HG03108 (cell line): ENCODE data around the gene NOC4L.

Experiments used
- ATAC-seq: cut with Tn5 transposase; IDR thresholded peaks from one replicate; pipeline ENCODE4 v1.9.1; 2021; ENCODE audit warnings: moderate library complexity; ENCODE audit not compliant: unreplicated experiment

Gene NOC4L

DNA sequence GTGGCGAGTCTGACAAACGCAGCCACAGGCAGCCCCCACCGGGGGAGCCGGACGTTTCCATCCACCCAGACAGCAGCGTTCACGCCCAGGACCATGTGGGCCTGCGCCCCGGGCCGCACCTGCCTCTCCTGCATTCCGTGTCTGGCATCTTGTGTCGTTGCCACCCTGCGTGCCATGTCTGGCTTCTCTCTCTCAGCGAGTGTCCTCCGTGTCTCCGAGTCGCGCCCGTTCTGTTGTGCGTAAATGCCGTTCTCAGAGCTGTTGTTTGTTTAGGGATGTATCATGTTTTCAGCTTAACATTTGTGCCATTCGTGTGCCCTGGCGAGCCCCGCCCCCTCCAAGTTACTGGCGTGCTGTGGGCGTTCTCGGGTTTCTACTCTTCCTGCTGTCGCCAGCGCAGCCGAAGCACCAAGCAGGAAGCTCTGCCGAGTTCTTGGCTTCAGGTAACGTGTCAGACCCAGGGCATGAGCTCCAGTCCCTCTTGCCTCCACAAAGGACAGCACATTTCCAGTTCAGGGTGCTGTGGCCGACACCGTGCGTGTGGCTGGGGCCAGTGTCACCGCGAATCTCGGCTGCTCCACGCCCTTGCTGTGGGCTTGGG is 34.6 kb downstream of the NOC4L start:
- no peak for ATAC-seq

DNA sequence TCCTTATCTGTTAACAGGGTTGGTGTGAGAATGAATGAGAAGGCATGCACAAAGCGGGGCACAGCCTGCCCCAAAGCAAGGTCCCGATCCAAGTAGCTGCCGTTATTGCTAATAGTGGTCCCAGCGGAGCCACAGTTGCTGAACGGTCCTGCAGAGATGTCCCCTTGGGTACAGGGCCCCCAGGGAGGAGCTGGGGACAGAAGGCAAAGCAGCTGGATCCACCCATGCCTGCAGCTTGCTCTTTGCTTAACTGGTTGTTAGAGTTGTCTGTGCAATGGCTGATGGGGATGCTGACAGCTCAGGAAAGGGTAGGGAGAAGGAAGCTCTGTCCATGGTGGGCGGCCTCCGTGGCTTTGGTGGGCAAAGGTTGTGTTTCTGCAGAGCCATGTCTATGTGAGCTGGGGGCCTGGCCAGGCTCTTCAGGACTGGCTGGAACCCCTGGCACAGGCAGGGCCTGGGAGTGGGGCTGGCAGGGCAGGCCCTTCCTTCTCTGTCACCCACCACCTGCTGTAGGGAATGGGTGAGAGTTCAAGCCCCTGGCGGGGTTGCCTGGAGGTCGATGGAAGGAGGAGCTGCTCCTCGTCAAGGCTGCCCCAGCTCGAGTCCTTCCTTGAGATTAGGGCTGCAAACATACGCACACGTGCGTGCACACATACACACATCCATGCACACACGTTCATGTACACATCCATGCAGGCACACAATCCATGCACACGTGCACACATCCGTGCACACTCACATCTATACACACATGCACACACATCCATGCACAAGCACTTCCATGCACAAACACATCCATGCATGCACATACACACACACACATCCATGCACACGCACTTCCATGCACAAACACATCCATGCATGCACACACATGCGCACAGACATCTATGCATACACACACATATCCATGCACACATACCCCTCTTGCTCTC is 35.4 kb downstream of the NOC4L start:
- no peak for ATAC-seq

DNA sequence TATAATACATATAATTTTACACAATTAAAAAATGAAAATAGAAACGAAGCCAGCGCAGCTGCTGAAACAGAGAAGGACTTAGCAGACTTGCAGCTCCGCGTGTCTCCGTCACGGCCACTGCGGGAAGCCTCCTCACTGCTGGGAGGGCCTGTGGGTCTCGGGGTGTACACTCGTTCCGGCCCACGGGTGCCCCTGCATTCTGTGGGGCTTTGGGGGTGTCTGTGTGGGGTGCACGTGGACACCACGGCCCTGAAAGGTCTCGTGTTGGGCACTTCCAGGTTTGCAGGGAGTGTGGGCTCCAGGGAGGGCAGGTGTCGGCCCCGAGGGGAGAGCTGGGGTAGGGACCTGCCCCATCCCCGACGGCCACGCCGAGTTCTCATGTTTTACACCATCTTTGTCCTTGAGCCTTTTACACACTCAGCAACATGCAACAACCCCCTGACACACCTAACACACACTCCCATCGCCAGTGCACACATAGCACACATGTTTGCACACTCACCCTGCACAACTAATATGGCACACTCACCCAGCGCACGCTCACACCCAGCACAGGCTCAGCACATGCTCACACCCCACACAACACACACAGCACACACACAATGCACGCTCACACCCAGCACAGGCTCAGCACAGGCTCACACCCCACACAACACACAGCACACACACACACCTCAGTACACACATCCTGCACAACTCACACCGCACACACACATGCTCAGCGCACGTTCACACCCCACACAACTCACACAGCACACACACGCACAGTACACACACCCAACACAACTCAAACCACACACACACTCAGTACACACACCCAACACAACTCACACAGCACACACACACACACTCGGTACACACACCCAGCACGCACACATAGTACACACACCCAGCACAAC is 36.6 kb downstream of the NOC4L start:
- ATAC-seq, result no peak

DNA sequence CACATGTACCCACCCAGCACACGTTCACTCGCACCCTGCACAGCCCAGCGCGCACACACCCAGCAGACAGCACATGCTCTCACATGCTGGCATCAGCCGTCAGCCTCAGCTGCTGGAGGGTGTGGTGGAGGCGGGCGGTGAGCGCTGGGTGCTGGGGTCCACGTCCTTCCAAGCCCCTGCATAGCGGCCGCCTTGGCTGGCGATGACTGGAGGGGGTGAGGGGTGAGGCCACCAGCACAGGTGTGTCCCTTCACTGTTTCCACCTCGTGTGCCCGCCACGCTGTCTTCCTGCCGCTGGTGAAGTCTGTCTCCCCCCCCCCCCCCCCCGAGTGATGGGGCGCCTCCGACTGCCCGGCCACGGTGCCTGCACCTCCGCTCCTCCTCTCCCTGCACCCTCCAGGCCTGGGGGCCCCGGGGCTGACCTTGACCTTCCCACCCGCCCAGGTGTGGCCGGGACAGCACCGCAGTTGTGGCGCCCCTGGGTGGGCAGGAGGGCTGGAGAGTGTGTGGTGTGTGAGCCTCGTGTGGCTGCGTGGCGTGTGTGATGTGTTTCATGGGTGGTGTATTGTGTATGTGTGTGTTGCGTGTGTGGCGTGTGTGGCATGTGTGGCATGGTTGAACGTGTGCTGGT is 37.4 kb downstream of the NOC4L start:
- no peak for ATAC-seq

DNA sequence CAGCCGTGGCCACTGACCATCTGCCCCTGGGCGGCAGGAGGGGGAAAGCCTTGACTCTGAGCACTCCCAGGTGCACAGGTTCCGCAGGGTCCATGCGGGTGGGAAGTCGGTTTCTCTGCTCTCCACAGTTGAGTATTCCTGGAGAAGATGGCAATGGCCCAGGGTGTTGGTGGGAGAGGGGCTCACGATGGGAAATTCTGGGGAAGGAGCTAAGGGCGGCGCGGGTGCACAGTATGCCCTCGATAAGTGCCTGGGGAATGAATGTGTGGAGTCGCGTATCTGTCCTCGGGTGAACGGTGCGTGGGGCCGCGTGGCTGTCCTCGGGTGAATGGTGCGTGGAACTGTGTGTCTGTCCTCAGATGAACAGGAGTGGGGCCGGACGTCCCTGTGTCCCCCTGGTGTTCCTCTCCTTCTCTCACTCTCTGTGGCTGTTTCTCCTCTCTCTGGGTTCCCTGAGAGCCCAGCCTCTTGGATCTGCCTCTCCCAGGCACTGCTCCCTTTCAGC is 38.0 kb downstream of the NOC4L start:
- ATAC-seq, result no peak

DNA sequence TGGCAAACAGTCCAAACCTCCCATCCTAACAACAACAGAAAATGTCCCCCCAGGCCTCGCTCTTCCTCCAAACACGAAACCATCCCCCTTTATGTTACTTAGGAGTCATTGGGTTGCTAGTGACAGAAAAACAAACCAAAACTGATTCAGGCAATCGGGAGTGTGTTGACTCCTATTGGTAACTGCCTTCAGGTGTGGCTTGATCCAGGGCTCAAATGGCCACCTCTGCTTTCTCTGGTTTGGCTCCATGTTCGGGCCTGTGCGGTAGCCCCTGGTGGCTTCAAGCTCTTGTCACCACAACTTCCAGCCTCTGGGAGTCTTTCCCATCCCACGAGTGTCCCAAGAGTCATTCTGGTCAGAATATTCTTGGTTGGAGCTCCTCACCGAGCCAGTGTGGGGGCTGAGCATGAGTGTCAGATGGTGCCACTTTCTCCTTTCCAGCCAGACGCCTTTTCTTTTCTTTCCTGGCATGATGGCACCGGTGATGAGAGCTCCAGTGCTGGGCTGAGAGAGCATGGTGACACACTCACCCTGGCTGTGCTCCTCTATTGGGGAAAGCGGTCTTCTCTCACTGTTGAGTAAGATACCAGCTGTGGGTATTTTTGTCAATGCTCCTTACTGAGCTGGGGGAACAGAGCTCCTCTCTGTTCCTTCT is 38.6 kb downstream of the NOC4L start:
- no peak for ATAC-seq

DNA sequence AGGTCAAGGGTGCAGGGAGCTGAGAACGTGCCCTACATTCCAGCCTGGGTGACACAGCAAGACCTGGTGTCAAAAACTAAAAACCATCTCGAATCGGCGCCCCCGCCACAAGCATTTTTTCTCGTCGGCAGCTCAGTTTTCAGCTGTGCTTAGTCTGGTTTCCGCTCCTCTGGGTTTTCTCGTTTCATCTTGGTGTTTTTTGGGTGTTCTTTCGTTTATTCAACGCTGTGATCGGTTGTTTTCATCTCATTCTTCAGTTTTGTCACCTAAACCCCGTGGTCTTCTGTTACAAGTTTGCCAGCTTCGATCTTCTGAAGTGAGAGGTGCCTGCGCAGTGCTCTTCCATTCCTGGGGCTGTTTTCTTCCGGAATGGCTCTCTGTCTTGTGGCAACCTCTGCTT is 41.4 kb downstream of the NOC4L start:
- no peak for ATAC-seq

DNA sequence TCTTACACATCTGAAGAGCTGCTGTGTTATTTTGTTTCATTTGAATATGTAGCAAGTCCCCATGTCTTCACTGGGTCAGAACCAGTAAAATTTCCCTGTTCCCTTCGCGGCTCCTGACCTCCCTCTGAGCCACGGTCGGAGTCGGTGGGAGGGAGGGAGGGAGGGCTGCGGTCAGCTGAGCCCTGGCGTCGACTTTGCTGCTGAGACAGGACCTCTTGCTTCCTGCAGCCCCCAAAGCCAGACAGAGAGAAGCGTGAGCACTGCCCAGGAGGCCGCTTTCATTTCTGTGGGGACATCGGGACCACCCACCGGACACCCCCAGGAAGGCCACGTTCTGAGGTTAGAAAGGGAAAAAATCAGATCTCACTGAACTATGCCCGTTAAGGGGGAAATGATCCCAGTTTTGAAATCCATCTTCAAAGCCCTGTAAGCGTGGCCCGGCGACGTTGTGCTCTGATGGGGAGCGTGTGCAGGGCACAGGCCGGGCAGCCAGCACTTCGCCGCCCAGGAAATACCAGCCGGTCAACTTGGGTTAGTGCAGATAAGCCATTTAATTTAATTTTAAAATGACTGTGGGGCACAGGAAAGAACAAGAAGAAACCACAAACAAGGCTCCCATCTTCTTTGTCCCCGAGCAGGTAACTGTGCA is 42.1 kb downstream of the NOC4L start:
- ATAC-seq, result no peak

DNA sequence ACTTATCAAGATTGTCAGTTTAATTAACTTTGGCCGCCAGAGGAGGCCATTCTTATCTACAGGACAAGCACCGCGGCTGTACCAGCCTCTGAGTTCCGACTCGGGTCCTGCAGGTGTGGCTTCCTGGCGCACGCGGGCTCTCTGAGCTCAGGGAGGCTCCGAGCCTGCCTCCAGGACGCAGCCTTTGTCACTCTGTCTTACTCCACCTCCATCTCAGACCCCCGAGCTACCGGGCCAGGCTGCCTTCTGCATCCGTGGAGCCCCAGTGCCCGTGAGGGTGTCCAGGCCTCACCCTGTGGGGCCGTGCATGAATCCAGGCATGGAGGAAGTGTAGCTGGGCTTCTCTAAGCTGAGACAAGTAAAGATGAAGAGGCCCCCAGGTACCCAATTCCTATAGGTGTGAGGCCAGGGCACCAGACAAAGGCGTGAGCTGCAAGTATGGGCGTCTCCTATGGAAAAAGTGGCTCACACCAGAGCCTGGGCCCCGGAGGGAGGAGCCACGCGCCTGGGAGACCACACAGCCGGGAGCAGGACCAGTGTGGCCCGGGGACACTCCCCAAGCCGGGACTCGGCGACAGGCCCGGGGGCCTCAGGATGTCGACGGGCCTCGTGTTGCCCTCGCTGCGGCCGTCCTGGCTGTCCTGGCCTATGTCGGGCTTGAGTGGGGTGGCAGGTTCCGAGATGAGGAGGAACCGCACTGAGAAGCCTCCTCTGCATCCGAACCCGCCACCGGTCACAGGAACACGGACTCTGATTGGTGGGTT is 42.8 kb downstream of the NOC4L start:
- ATAC-seq, result no peak

DNA sequence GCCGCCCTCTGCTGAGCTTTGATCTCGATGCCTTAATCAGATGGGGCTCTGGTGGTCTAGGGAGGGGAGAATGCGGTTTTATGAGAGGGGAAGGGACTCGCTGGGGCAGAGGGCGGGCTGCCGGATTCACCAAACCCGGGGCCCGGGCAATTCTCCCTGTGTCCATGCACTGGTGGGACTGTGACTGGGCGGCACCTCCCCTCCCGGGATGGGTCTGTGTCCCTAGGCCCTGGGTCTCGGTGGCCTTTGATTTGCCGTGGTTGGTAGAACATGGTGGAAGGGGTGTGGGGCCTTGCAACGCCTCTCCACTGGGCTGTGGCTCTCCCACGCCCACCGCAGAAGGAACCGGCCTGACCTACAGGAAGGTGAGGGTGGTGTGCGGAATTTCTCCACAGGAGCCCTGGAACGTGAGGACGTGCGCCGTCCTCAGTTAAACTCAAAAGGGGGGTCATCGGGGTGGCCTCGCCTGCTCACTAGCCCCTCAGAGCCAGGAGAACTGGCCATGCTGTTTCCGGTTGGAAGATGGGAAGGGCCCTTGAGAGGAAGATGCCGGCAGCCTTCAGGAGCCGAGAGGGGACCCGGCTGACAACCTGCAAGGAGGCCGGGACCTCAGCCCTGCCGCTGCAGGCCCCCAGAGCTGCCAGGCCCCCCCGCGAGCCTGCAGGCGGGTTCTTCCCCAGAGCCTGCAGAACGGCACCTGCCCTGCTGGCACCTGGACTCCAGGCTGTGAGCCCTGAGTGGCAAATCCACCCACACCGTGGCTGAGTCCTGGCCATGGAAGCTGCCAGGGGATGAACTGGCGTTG is 43.6 kb downstream of the NOC4L start:
- no peak for ATAC-seq

DNA sequence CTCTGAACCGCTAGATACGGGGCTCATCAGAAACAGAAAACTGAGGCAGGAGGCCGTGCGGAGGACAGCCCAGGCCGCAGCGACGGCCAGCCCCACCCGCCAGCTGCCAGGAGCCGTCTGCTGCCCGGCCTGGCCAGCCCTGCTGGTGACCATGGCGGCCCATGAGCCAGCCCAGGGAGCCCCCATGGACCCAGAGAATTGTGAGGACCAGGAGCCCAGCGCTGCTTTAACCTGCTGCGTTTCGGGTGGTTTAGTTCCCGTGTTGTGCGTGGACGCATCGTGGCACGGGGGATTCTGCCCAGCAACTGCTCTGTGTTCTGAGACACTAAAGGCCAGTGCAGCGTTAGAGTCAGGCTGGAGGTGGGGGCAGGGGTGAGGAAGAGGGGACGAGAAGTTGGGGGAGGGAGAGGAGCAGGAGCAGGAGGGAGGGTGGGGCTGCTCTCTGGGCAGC is 44.2 kb downstream of the NOC4L start:
- no peak for ATAC-seq

DNA sequence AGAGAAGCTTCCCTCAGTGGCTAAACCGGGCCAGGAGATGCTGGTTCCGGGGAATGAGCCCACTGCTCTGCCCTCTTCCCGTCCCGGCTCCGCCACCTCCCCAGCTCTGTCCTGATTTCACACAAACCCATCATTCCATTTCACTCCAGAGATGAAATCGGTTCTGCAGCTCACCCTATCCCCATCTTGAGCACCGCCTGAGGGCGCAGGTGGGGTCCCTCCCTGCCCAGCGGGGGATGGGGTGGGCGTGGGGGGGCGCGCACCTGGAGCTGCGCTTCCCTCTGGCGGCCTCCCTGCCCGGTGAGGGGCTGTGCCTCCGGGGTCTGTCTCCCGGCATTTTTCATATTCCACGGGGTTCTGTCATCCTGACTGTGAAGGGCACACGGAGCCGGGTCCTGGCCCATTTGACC is 44.7 kb downstream of the NOC4L start:
- no peak for ATAC-seq

DNA sequence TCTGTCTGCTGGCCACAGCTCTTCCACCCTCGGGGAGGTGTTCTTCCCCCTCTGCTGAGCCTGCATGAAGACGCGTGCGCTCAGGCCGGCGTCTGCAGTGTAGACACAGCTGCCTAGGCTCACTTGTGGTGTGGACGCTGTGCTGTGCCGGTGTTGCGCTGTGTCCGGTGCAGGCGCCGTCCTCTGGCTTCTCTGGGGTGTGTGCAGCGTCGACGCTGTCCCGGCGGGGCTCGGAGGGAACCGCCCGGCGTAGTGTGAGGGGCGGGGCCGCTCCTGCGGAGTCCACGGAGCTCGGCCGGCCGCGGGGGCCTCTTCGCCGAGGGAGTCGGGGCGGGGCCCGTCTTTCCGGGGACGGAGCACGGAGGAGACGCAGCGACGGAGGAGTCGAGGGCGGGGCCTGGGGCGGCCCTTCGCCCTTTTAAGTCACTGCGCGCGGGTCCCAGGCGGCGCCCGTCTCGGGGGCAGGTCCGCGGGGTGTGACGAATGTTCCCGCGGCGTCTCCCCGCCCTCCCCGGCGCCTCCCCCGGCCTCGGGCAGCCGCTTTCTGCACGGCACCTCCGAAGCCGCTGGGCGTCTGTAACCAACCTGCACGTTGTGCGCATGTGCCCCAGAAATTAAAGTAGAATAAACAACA is 45.2 kb downstream of the NOC4L start:
- ATAC-seq, result peak; percentile 94

DNA sequence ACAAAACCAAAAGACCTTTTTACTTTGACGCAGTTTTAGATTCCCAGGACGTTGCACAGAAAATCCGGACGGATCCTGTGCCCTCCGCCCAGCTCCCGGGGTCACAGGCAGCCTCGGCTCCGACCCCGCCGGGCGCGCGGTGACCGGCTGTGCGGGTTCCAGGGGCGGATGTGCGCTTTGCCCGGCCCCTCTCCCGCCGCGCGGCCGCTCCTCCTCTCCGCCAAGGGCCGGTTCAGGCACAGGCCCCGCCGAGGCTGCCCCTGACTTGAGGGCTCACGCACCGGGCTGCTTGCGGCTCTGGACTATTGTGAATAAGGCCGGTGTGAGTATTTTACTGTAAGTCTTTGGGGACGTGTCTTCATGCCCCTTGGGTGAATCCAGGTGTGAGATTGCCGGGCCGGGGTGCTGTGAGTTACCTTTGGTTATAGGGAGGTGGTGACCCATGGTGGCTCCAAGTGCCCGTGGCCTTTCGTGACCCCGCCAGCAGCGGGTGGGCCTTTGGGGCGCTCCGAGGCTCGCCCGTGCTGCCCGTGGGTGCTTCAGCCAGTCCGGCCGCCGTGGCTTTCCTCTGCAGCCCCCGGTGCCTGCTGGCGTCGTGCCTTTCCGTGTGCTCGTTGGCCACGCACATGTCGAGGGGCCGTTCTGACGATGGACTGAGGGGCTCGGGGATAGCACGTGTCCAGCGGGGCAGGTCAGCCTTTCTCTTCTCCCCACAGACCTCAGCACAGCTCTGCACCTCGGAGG is 45.9 kb downstream of the NOC4L start:
- ATAC-seq, result no peak

DNA sequence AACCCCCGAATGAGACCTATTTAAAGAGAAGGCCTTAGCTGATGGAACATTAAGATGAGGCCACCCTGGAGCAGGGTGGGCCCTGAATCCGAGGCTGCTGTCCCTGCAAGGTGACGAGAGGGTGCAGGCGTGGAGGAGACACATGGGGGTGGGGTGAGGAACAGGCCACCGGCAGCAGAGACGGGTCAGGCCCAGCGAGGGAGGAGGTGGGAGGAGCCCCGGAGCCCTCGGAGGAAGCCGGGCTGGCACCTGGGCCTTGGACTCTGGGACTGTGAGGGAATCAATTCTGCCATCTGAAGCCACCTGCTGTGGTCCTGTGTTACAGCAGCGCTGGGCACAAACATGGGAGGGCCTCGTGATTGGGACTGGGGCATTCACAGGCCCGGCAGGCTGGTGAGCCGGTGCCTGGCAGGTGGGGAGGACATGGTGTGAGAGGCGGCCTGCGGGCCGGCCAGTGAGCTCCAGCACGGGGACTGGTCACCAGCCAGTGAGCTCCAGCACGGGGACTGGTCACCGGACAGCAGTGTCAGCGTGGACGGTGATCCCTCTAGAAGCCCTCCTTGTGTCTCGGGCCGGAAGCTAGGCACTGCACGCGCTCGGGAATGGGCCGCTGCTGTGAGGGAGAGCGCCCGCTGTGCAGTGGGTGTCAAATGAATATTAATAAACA is 46.7 kb downstream of the NOC4L start:
- ATAC-seq, result no peak
